Neural cell (in vitro differentiated cells): ENCODE measurements around the gene PUSL1.

Source experiments
- CTCF ChIP-seq: fragments of 450-650 bp; IDR thresholded peaks from 2 replicates; pipeline ENCODE4 v1.5.1; 2014; ENCODE audit warnings: antibody characterized with exemption, mild to moderate bottlenecking, moderate library complexity; ENCODE audit not compliant: poor library complexity, severe bottlenecking
- EP300 ChIP-seq: fragments of 450-650 bp; conservative IDR thresholded peaks from 2 replicates; pipeline ENCODE4 v1.6.1; 2014; ENCODE audit warnings: antibody characterized with exemption, mild to moderate bottlenecking, moderate library complexity; ENCODE audit not compliant: poor library complexity, severe bottlenecking
- TAF1 ChIP-seq: IDR thresholded peaks from 2 replicates; pipeline ENCODE4 v1.6.1; 2012; ENCODE audit warnings: low read depth

- no peak for TF ChIP-seq CTCF
- no peak for TF ChIP-seq EP300
- TF ChIP-seq TAF1, result no peak
Measured at GRCh38 chr1:1285102-1285571, 23.3 kb upstream of the PUSL1 start.
